ENCODE results near the gene EIF4E2. TPM values are rescaled to one million over a fixed set of nuclear protein-coding genes. Genes with fewer than 3 reads are reported as not detected.

EIF4E2 gene
- total RNA-seq, 2 experiments from 2014 or later = 51.7 to 55.7 TPM

DNA sequence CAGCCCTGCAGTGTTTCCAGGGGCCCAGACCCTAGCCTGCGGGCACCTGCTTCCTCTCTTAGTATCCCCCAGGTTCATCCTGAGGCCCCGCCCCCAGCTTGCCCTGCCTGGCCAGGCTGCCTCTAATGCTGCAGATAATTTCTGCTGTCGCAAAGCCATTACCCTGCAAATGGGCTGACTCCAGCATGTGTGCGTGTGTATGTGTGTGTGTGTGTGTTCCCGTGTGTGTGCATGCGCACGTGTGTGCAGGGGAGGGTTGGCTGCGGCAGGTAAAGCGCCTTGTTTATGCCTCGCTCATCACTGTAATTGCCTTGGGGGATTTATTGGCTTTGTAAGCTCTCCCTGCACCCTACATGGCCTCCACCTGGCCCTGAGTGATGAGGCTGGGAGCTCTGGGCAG lies 37.9 kb upstream of the EIF4E2 start:
- intact Hi-C loops (cut with micrococcal nuclease) = no loop called here
- Mint-ChIP-seq H3K9me3 (no peaks in the 10 kb centered on the region), H3K27ac (no peak overlapping the region), H3K36me3 (no peaks in the 10 kb centered on the region), H3K27me3 (peaks cover 5% of the 10 kb centered on the region), H3K4me1 (ENCODE audit: low read depth) (no peaks in the 10 kb centered on the region), H3K4me3 (no peak overlapping the region)
- no peak for DNase-seq
- POLR2A ChIA-PET = no interaction called here
- CTCF ChIA-PET = interaction anchor here (1.8 kb wide), 1 partner anchor 10 kb away, joined by 5 read pairs; no protein-coding TSS in a partner anchor

DNA sequence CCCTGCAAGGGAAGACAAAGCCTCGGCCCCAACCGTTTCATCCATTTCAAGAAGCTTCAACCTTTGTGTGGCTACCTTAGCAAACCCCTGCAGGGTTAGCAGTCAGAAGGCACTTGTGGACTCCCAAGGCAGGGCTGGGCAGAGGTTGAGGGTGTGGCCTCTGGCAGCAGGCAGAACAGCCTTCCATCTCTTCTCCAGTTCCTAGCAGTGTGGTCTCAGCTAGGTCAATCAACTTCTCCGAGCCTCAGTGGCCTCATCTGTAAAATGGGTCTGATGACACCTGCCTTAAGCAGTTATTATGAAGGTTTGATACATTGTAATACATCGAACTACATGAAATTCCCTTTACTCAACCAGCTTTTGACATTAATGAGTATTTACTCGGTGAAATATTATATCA lies 37.1 kb upstream of the EIF4E2 start:
- Mint-ChIP-seq H3K4me1 (ENCODE audit: low read depth) (no peaks in the 10 kb centered on the region), H3K27ac (no peak overlapping the region), H3K36me3 (no peaks in the 10 kb centered on the region), H3K9me3 (no peaks in the 10 kb centered on the region), H3K4me3 (no peak overlapping the region), H3K27me3 (peaks cover 5% of the 10 kb centered on the region)
- ChIA-PET CTCF (interaction anchor here (1.8 kb wide), 1 partner anchor 9 kb away, joined by 5 read pairs; no protein-coding TSS in a partner anchor), POLR2A (no interaction called here)
- DNase-seq = no peak
- intact Hi-C loops (cut with micrococcal nuclease) = no loop called here

DNA sequence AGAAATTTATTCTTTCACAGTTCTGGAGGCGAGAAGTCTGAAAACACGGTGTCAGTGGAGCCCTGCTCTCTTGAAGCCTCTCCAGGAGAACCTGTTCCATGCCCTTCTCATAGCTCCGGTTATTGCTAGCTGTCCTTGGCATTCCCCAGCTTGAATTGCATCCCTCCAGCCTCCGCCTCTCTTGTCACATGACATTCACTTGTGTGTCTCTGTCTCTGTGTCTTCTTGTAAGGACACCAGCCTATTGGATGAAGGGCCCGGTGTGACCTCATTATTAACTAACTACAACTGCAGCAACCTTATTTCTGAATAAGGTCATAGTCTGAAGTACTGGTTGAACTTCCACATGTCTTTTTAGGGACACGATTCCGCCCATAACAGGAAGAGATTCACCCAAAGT lies 34.9 kb upstream of the EIF4E2 start:
- Mint-ChIP-seq H3K4me3 (no peak overlapping the region), H3K4me1 (ENCODE audit: low read depth) (no peaks in the 10 kb centered on the region), H3K9me3 (no peaks in the 10 kb centered on the region), H3K36me3 (no peaks in the 10 kb centered on the region), H3K27me3 (peaks cover 11% of the 10 kb centered on the region), H3K27ac (no peak overlapping the region)
- ChIA-PET CTCF (no interaction called here), POLR2A (no interaction called here)
- no peak for DNase-seq
- intact Hi-C loops (cut with micrococcal nuclease) = no loop called here

DNA sequence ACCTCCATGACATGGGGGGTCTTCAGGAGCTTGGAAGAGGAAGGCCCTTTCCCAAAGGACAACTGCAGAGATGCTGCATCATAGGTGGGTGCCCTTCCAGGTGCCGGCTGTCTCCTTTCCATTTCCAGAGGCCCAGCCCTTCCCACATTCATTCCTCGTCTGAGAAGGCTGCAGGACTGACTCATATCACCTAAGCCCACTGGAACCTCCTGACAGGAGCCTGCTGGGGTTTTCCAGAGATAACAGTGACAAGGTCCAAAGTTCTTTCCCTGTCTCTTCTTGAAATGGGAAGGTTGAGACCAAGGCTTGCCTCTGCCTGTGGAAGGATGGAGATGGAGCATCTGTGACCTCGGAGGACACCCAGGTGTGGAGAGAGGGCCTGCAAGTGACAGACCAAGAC lies 33.9 kb upstream of the EIF4E2 start:
- intact Hi-C loops (cut with micrococcal nuclease) = no loop called here
- POLR2A ChIA-PET = interaction anchor here (0.6 kb wide), 1 partner anchor 172 kb away, joined by 3 read pairs; no protein-coding TSS in a partner anchor
- CTCF ChIA-PET = no interaction called here

DNA sequence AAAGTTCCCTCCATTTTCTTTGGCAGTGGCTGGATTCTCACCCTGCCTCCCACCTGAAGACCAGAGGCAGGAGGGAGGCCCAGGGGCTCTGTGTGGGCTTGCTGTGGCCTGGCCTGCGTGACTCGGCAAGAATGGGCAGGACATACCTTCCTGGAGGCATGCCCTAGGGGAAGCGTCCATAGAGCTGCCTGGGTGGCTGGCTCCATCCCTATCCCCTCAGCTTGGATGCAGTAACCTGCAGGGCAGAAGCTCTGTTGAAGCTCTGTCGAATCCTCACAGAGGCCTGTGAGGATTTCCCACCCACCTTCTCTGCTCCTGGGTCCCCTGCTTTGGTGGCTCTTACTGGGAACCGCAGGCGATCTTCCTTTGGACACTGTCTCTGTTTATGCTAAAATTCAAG lies 31.6 kb upstream of the EIF4E2 start:
- no peaks in the 10 kb centered on the region for H3K36me3 Mint-ChIP-seq
- no peak overlapping the region for H3K4me3 Mint-ChIP-seq
- peaks cover 22% of the 10 kb centered on the region for H3K27me3 Mint-ChIP-seq
- no peak overlapping the region for H3K27ac Mint-ChIP-seq
- peaks cover 4% of the 10 kb centered on the region for H3K4me1 Mint-ChIP-seq (ENCODE audit: low read depth)
- CTCF ChIA-PET = no interaction called here
- POLR2A ChIA-PET = no interaction called here
- no peaks in the 10 kb centered on the region for H3K9me3 Mint-ChIP-seq
- intact Hi-C loops (cut with micrococcal nuclease) = no loop called here
- no peak for DNase-seq

More for the DNA sequence above, 33.9 kb upstream of the EIF4E2 start:
- peaks cover 2% of the 10 kb centered on the region for H3K4me1 Mint-ChIP-seq (ENCODE audit: low read depth)
- DNase-seq = no peak
- H3K27ac Mint-ChIP-seq = no peak overlapping the region
- peaks cover 15% of the 10 kb centered on the region for H3K27me3 Mint-ChIP-seq
- H3K9me3 Mint-ChIP-seq = no peaks in the 10 kb centered on the region
- no peaks in the 10 kb centered on the region for H3K36me3 Mint-ChIP-seq
- no peak overlapping the region for H3K4me3 Mint-ChIP-seq

DNA sequence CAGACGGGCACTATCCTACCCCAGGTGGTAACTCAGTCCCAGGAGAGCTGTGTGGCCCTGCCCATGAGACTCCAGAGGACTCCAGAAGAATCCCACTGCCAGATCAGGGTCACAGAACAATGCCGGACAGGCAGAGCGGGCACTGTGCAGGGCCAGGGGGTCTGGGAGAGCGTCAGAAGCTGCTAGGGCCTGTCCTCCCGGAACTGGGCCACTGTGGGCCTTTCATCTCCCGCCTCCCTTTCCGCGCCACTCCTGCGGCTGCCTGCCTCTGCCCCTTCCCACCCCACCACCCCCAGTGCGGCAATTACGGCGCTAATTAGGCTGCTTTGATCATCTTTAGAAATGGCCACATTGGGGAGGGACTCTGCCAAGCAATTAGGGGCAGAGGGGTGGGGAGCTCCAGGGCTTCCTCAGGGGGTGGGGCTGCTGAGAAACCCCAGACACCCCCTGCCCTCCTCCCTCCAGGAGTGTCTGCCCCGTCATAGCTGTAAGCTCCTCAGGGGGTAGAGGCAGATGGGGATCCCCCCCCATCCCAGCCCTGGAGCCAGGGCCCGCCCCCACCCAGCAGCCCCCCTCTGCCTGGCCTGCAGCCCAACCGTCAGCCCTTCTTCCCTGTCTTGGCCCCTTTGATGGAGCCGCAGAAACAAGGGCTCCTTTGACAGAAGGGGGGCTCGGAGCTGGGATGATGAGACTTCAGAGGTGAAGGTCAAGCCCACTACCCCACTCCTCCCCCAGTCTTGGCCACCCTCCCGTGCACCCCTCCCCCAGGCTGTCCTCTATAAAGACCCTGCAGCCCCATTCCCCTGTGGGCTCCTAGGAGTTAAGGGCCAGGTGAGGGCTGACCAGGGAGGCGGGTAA lies 30.7 kb upstream of the EIF4E2 start, which contains the start of gene PRSS56:
Gene PRSS56 (plus strand): TSS at position 808 of the 858 bp plus-strand sequence. CDS start 211 bp downstream, outside the sequence.
- Mint-ChIP-seq H3K27me3 (peaks cover 29% of the 10 kb centered on the region), H3K36me3 (no peaks in the 10 kb centered on the region), H3K9me3 (no peaks in the 10 kb centered on the region), H3K4me3 (no peak within 1 kb of the TSS), H3K27ac (no peak within 1 kb of the TSS), H3K4me1 (ENCODE audit: low read depth) (peaks cover 10% of the 10 kb centered on the region)
- ChIA-PET POLR2A (no interaction called here), CTCF (interaction anchor here (1.8 kb wide), 2 partner anchors 12 to 75 kb away, joined by 5 to 6 read pairs; no protein-coding TSS in a partner anchor)
- intact Hi-C loops (cut with micrococcal nuclease) = loop anchor here (10.0 kb wide), 1 partner anchor 615 kb away; no protein-coding TSS in a partner anchor
- no peak for DNase-seq

DNA sequence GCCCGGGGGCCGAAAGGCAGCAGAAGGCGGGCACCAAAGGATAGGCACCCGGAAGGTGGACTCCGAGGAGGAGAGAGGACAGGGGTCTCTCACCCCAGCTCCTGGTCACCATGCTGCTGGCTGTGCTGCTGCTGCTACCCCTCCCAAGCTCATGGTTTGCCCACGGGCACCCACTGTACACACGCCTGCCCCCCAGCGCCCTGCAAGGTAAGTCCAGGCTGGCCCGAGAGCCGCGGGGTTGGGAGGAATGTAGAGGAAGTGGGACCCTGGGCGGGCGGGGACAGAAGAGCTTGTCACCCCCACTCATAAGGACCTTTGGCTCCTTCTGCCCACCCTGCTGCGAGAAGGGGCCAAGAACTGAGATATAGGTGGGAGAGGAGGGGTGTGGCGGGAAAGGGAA lies 30.0 kb upstream of the EIF4E2 start:
- Mint-ChIP-seq H3K4me1 (ENCODE audit: low read depth) (peaks cover 10% of the 10 kb centered on the region), H3K27me3 (peaks cover 30% of the 10 kb centered on the region), H3K27ac (no peak overlapping the region), H3K9me3 (no peaks in the 10 kb centered on the region), H3K4me3 (no peak overlapping the region), H3K36me3 (no peaks in the 10 kb centered on the region)
- intact Hi-C loops (cut with micrococcal nuclease) = loop anchor here (10.0 kb wide), 1 partner anchor 616 kb away; no protein-coding TSS in a partner anchor
- ChIA-PET POLR2A (no interaction called here), CTCF (interaction anchor here (0.7 to 2.6 kb wide), 5 partner anchors 11 to 76 kb away, joined by 3 to 19 read pairs (median 5); no protein-coding TSS in a partner anchor)
- DNase-seq = no peak

DNA sequence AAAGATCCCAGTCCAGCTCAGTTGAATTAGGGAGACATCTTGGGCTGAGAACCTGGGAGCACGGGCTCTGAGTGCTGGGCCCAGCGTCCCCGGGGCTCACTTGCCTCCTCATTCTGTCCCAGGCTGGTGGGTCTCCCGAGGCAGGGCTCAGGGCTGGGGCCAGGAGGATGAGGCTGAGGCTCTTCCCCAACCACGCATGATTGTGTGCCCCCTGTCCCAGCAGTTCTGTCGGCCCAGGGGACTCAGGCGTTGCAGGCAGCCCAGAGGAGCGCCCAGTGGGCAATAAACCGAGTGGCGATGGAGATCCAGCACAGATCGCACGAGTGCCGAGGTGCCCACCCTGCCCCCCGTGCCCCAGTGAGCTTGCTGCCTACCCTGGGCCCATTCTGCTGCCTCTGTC lies 29.4 kb upstream of the EIF4E2 start:
- H3K36me3 Mint-ChIP-seq = no peaks in the 10 kb centered on the region
- no peak for DNase-seq
- H3K27me3 Mint-ChIP-seq = peaks cover 30% of the 10 kb centered on the region
- CTCF ChIA-PET = interaction anchor here (0.7 to 2.6 kb wide), 5 partner anchors 10 to 76 kb away, joined by 3 to 19 read pairs (median 5); no protein-coding TSS in a partner anchor
- H3K27ac Mint-ChIP-seq = no peak overlapping the region
- H3K4me3 Mint-ChIP-seq = no peak overlapping the region
- intact Hi-C loops (cut with micrococcal nuclease) = loop anchor here (10.0 kb wide), 1 partner anchor 616 kb away; no protein-coding TSS in a partner anchor
- no peaks in the 10 kb centered on the region for H3K9me3 Mint-ChIP-seq
- peaks cover 10% of the 10 kb centered on the region for H3K4me1 Mint-ChIP-seq (ENCODE audit: low read depth)
- POLR2A ChIA-PET = no interaction called here

DNA sequence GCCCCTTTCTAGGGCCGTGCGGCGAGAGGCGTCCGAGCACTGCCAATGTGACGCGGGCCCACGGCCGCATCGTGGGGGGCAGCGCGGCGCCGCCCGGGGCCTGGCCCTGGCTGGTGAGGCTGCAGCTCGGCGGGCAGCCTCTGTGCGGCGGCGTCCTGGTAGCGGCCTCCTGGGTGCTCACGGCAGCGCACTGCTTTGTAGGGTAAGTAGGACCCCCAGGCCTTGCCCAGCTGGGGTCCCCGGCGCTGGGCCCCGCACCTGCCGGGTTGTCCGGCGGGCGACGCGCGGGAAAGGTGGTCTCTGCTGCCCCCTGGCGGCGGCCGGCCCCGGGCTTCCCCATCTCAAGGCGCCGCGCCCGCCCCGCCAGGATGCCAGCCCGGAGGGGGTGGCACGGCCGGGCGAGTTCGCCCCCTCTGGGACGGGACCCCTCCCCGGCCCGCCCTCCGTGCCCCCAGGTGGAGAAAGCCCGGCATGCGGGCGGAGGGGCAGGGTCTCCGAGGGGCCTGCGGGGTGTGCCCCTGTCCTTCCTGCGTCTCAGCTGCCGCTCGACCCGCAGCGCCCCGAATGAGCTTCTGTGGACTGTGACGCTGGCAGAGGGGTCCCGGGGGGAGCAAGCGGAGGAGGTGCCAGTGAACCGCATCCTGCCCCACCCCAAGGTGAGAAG lies 28.4 kb upstream of the EIF4E2 start:
- peak; percentile 68 for DNase-seq
- intact Hi-C loops (cut with micrococcal nuclease) = loop anchor here (1.0 to 10.0 kb wide), 2 partner anchors 76 to 617 kb away; no protein-coding TSS in a partner anchor
- Mint-ChIP-seq H3K27me3 (peaks cover 38% of the 10 kb centered on the region), H3K4me3 (no peak overlapping the region), H3K36me3 (no peaks in the 10 kb centered on the region), H3K4me1 (ENCODE audit: low read depth) (peaks cover 10% of the 10 kb centered on the region), H3K27ac (no peak overlapping the region), H3K9me3 (no peaks in the 10 kb centered on the region)
- POLR2A ChIA-PET = no interaction called here
- CTCF ChIA-PET = interaction anchor here (0.7 to 2.6 kb wide), 10 partner anchors 9 to 186 kb away, joined by 3 to 19 read pairs (median 4); no protein-coding TSS in a partner anchor

DNA sequence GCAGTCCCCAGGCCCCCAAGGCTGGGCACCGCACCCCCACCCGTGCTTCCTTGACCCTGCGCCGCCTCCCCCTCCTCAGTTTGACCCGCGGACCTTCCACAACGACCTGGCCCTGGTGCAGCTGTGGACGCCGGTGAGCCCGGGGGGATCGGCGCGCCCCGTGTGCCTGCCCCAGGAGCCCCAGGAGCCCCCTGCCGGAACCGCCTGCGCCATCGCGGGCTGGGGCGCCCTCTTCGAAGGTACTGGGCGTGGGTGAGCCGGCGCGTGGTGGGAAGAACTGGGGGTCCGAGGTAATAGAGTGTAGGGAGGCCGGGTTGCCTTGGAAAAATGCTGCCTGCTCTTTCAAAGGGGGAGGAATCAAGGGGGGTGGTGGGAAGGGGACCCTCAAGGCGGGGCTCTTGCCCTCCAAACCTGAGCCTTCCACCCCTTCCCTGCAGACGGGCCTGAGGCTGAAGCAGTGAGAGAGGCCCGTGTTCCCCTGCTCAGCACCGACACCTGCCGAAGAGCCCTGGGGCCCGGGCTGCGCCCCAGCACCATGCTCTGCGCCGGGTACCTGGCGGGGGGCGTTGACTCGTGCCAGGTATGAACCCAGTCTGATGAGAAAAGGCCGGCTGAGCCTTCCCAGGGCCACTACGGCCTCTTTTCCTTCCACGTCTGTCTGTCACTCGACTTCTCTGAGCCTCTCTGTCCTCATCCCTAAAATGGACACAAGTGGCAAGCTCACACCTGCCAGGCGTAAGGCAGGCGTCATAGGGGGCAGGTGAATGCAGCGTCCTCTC lies 27.7 kb upstream of the EIF4E2 start:
- H3K9me3 Mint-ChIP-seq = no peaks in the 10 kb centered on the region
- no peak for DNase-seq
- peaks cover 41% of the 10 kb centered on the region for H3K27me3 Mint-ChIP-seq
- H3K27ac Mint-ChIP-seq = no peak overlapping the region
- H3K4me1 Mint-ChIP-seq (ENCODE audit: low read depth) = peaks cover 10% of the 10 kb centered on the region
- intact Hi-C loops (cut with micrococcal nuclease) = loop anchor here (1.0 to 10.0 kb wide), 2 partner anchors 77 to 618 kb away; no protein-coding TSS in a partner anchor
- H3K4me3 Mint-ChIP-seq = no peak overlapping the region
- ChIA-PET CTCF (interaction anchor here (0.7 to 2.6 kb wide), 11 partner anchors 8 to 187 kb away, joined by 3 to 19 read pairs (median 4); no protein-coding TSS in a partner anchor), POLR2A (no interaction called here)
- H3K36me3 Mint-ChIP-seq = no peaks in the 10 kb centered on the region

DNA sequence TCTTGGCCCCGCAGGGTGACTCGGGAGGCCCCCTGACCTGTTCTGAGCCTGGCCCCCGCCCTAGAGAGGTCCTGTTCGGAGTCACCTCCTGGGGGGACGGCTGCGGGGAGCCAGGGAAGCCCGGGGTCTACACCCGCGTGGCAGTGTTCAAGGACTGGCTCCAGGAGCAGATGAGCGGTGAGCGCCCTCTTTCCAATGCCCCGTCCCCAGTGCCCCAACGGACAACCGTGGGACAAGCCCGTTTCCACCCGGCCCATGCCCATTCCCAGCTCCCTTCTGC lies 27.1 kb upstream of the EIF4E2 start:
- CTCF ChIA-PET = interaction anchor here (0.8 to 1.4 kb wide), 6 partner anchors 8 to 157 kb away, joined by 3 to 4 read pairs (median 4); no protein-coding TSS in a partner anchor
- H3K27ac Mint-ChIP-seq = no peak overlapping the region
- POLR2A ChIA-PET = no interaction called here
- H3K27me3 Mint-ChIP-seq = peaks cover 45% of the 10 kb centered on the region
- H3K36me3 Mint-ChIP-seq = no peaks in the 10 kb centered on the region
- intact Hi-C loops (cut with micrococcal nuclease) = loop anchor here (10.0 kb wide), 1 partner anchor 619 kb away; no protein-coding TSS in a partner anchor
- DNase-seq = no peak
- no peaks in the 10 kb centered on the region for H3K9me3 Mint-ChIP-seq
- H3K4me1 Mint-ChIP-seq (ENCODE audit: low read depth) = peaks cover 10% of the 10 kb centered on the region
- H3K4me3 Mint-ChIP-seq = no peak overlapping the region

All from activated CD4-positive, alpha-beta memory T cell treated with anti-CD3 and anti-CD28 coated beads for 36 hours (primary cell).